Measurements from ENCODE around the gene CCDC195.

DNA sequence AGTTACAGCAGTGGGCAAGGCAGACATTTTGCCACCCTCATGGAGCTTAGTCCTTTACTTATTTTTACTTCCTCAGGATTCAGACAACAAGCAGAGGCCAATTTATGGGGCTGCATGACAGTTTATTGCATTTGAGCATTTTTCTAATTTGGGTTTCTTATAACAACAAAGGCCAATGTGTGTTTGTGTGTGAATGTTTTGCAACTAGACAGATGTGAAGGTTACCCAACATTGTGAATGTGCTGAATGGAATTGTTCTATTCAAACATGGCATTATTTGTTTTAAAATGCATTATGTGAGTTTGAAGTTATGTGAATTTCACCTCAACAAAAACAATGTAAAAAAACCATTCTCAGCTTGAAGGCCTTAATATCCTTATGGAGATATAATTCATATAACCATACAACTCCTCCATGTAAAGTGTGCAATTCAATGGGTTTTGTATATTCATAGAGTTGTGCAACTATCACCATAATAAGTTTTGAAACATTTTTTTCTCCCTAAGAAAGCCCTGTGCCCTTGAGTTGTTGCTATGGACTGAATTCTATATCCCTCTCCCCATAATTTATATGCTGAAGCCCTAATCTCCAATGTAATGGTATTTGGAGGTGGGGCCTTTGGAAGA lies 57.3 kb downstream of the CCDC195 start:
- TF ChIP-seq, protein P1, sequence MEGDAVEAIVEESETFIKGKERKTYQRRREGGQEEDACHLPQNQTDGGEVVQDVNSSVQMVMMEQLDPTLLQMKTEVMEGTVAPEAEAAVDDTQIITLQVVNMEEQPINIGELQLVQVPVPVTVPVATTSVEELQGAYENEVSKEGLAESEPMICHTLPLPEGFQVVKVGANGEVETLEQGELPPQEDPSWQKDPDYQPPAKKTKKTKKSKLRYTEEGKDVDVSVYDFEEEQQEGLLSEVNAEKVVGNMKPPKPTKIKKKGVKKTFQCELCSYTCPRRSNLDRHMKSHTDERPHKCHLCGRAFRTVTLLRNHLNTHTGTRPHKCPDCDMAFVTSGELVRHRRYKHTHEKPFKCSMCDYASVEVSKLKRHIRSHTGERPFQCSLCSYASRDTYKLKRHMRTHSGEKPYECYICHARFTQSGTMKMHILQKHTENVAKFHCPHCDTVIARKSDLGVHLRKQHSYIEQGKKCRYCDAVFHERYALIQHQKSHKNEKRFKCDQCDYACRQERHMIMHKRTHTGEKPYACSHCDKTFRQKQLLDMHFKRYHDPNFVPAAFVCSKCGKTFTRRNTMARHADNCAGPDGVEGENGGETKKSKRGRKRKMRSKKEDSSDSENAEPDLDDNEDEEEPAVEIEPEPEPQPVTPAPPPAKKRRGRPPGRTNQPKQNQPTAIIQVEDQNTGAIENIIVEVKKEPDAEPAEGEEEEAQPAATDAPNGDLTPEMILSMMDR (IDR thresholded peaks at IDR 0.05): no peak
- TF ChIP-seq POLR2AphosphoS5 (IDR thresholded peaks at IDR 0.05; ENCODE audit: insufficient read depth in 1 of 2, low read depth in 1 of 2): no peak
